HCT116 (cell line): Measurements from ENCODE around the gene GP2. TPM values are rescaled to one million over a fixed set of nuclear protein-coding genes. Genes with fewer than 3 reads are reported as not detected.

Experiments used
- ATAC-seq: fragments of 200-7000 bp; cut with Tn5 transposase; 2 replicates; pipeline ENCODE4 v1.9.1; 2020; ENCODE audit warnings: mild to moderate bottlenecking, moderate library complexity
- BruUV-seq: library from RNA; stranded (reverse); fragments of 400-500 nt; replicated peaks from 2 replicates; lab custom pipeline; 2021; lab: Mats Ljungman, UMichigan
- CTCF ChIA-PET: fragments of 300-600 bp; sonication (Branson Sonifier 250); formaldehyde crosslinking; loops from one replicate; lab custom pipeline; 2021; ENCODE audit warnings: antibody characterized with exemption; lab: Charles Lee
- POLR2A ChIA-PET: fragments of 300-600, 350-600 bp; sonication (Branson Sonifier 250); formaldehyde crosslinking; loops from one replicate; lab custom pipeline; 2021; ENCODE audit warnings: antibody characterized with exemption; lab: Charles Lee
- RAD21 ChIA-PET, 2 experiments: fragments of 300-600 bp; sonication (Branson Sonifier 250); formaldehyde crosslinking; loops; one replicate each; lab custom pipeline; 2023; ENCODE audit warnings: low total read pairs in 2 of 2; ENCODE audit not compliant: uncharacterized antibody in 2 of 2, unreplicated experiment in 2 of 2, low non-redundant PET in 1 of 2; lab: Charles Lee
- DNase-seq: peaks from one replicate; pipeline ENCODE4 v3.0.0-alpha.2; 2010; ENCODE audit warnings: low read depth, low spot score
- H2AFZ ChIP-seq: fragments of 200-600 bp; shearing (Covaris generic), sonication (generic); 2 replicates; pipeline ENCODE4 v1.6.1; 2017; ENCODE audit warnings: low read depth, mixed run types, mixed read lengths, antibody characterized with exemption, low read length; ENCODE audit not compliant: poor library complexity, severe bottlenecking
- H3K27ac ChIP-seq: 2 replicates; pipeline ENCODE4 v1.5.1; 2012; ENCODE audit warnings: low read depth, low read length
- H3K27me3 ChIP-seq: fragments of 200-600 bp; sonication (generic); 2 replicates; pipeline ENCODE4 v1.6.1; 2016; ENCODE audit warnings: mixed run types, low read length, mixed read lengths; ENCODE audit not compliant: insufficient read depth
- H3K36me3 ChIP-seq, 2 experiments: fragments of 200-500 bp in 1 of 2; fragments of 200-600 bp in 1 of 2; sonication (Bioruptor generic) in 1 of 2; sonication (generic) in 1 of 2; 2 replicates each; pipeline versions ENCODE4 v1.5.1 to v1.6.1; 2014 to 2016; ENCODE audit warnings: low read length in 2 of 2, inconsistent platforms in 1 of 2, mixed read lengths in 1 of 2, mixed run types in 1 of 2; ENCODE audit not compliant: insufficient read depth in 2 of 2, control insufficient read depth in 1 of 2
- H3K4me1 ChIP-seq, 2 experiments: fragments of 200-600 bp in 1 of 2; sonication (generic) in 1 of 2; 2 replicates each; pipeline versions ENCODE4 v1.5.1 to v1.6.1; 2012 to 2017; ENCODE audit warnings: low read length in 2 of 2, inconsistent platforms in 1 of 2, mild to moderate bottlenecking in 1 of 2, mixed read lengths in 1 of 2, mixed run types in 1 of 2, moderate library complexity in 1 of 2; ENCODE audit not compliant: insufficient read depth in 2 of 2, control insufficient read depth in 1 of 2
- H3K4me2 ChIP-seq: fragments of 200-600 bp; sonication (generic); 2 replicates; pipeline ENCODE4 v1.6.1; 2017; ENCODE audit warnings: mixed run types, low read length, mixed read lengths
- H3K4me3 ChIP-seq, 2 experiments: fragments of 200-600 bp in 1 of 2; sonication (generic) in 1 of 2; replicated peaks in 1 of 2; 2 replicates each; pipeline ENCODE4 v1.5.1; 2011 to 2016; ENCODE audit warnings: low read length in 2 of 2, control low read depth in 1 of 2, low read depth in 1 of 2, mild to moderate bottlenecking in 1 of 2, mixed read lengths in 1 of 2, mixed run types in 1 of 2
- H3K79me2 ChIP-seq: fragments of 200-600 bp; sonication (generic); 2 replicates; pipeline ENCODE4 v1.6.1; 2017; ENCODE audit warnings: mild to moderate bottlenecking, mixed run types, low read length, moderate library complexity, mixed read lengths; ENCODE audit not compliant: insufficient read depth
- H3K9ac ChIP-seq: fragments of 200-600 bp; sonication (generic); 2 replicates; pipeline ENCODE4 v1.6.1; 2016; ENCODE audit warnings: low read length, mixed read lengths
- H3K9me2 ChIP-seq: fragments of 200-600 bp; sonication (generic), shearing (Covaris generic); 2 replicates; pipeline ENCODE4 v1.6.1; 2017; ENCODE audit warnings: mixed run types, mild to moderate bottlenecking, moderate library complexity; ENCODE audit not compliant: insufficient read depth
- H3K9me3 ChIP-seq, 2 experiments: fragments of 200-500 bp in 1 of 2; fragments of 200-600 bp in 1 of 2; sonication (Bioruptor generic) in 1 of 2; sonication (generic) in 1 of 2; 2 replicates each; pipeline ENCODE4 v1.6.1; 2014 to 2017; ENCODE audit warnings: low read length in 2 of 2, mixed read lengths in 2 of 2, inconsistent platforms in 1 of 2, low read depth in 1 of 2, mild to moderate bottlenecking in 1 of 2, mixed run types in 1 of 2, moderate library complexity in 1 of 2; ENCODE audit not compliant: control insufficient read depth in 1 of 2, insufficient read depth in 1 of 2
- H4K20me1 ChIP-seq: fragments of 200-600 bp; sonication (generic), shearing (Covaris generic); 2 replicates; pipeline ENCODE4 v1.6.1; 2017; ENCODE audit warnings: mixed run types, mild to moderate bottlenecking, moderate library complexity; ENCODE audit not compliant: insufficient read depth
- CBX3 ChIP-seq: IDR thresholded peaks from 2 replicates; pipeline ENCODE4 v1.6.1; 2012; ENCODE audit warnings: low read depth
- EGR1 ChIP-seq: IDR thresholded peaks from 2 replicates; pipeline ENCODE4 v1.6.1; 2012; ENCODE audit warnings: low read depth
- ELF1 ChIP-seq: IDR thresholded peaks from 2 replicates; pipeline ENCODE4 v1.6.1; 2012; ENCODE audit warnings: low read depth, borderline replicate concordance
- EZH2phosphoT487 ChIP-seq: fragments of 200-600 bp; IDR thresholded peaks from 2 replicates; pipeline ENCODE4 v1.6.1; 2018; ENCODE audit warnings: antibody characterized with exemption, borderline replicate concordance
- FOSL1 ChIP-seq: IDR thresholded peaks from 2 replicates; pipeline ENCODE4 v1.6.1; 2012; ENCODE audit warnings: low read depth
- JUND ChIP-seq: IDR thresholded peaks from 2 replicates; pipeline ENCODE4 v1.6.1; 2012
- POLR2A ChIP-seq: IDR thresholded peaks from 2 replicates; pipeline ENCODE4 v1.7.0; 2011; ENCODE audit warnings: borderline replicate concordance; ENCODE audit not compliant: insufficient read depth, insufficient read length; ENCODE audit errors: extremely low read depth
- POLR2AphosphoS5 ChIP-seq: IDR thresholded peaks from 2 replicates; pipeline ENCODE4 v1.6.1; 2011; ENCODE audit warnings: mild to moderate bottlenecking, low read depth, low read length, moderate library complexity
- RAD21 ChIP-seq: IDR thresholded peaks from 2 replicates; pipeline ENCODE4 v1.6.1; 2012; ENCODE audit warnings: low read depth, mild to moderate bottlenecking
- SIN3A ChIP-seq: IDR thresholded peaks from 2 replicates; pipeline ENCODE4 v1.6.1; 2012; ENCODE audit warnings: low read depth
- SP1 ChIP-seq: IDR thresholded peaks from 2 replicates; pipeline ENCODE4 v1.6.1; 2012; ENCODE audit warnings: low read depth
- TCF7L2 ChIP-seq: IDR thresholded peaks from 2 replicates; pipeline ENCODE4 v1.7.0; 2011; ENCODE audit warnings: borderline replicate concordance, inconsistent platforms; ENCODE audit not compliant: insufficient read depth, insufficient read length; ENCODE audit errors: extremely low read depth
- ZNF274 ChIP-seq: fragments of 200-500 bp; sonication (Bioruptor generic); IDR thresholded peaks from 2 replicates; pipeline ENCODE4 v1.6.1; 2014; ENCODE audit warnings: mild to moderate bottlenecking, low read depth, low read length, inconsistent platforms
- intact Hi-C: fragments of 100-400 bp; cut with micrococcal nuclease; formaldehyde crosslinking; loops from 2 replicates; pipeline ENCODE4 v1.10.0; 2022
- total RNA-seq: library from RNA; stranded (reverse); gene quantifications from one replicate; pipeline ENCODE4 v1.2.1, GENCODE V29; 2021; ENCODE audit not compliant: unreplicated experiment
- TF ChIP-seq, protein P1 (sequence below): IDR thresholded peaks from 2 replicates; pipeline ENCODE4 v1.6.1; 2011; ENCODE audit warnings: mild to moderate bottlenecking, low read length, moderate library complexity; ENCODE audit not compliant: insufficient replicate concordance; ENCODE audit errors: extremely low read depth

Gene GP2
- total RNA-seq, 1 experiment from 2014 or later = 8.7 TPM

- Histone ChIP-seq H3K4me1 (no peaks in the 10 kb centered on the region), H3K79me2 (no peaks in the 10 kb centered on the region), H3K9me3 (no peaks in the 10 kb centered on the region), H3K27me3 (peaks cover 33% of the 10 kb centered on the region), H3K4me3 (no peak overlapping the region), H3K9me2 (no peaks in the 10 kb centered on the region), H2AFZ (no peak overlapping the region), H3K9ac (no peak overlapping the region), H3K27ac (no peak overlapping the region), H3K36me3 (no peaks in the 10 kb centered on the region), H4K20me1 (no peaks in the 10 kb centered on the region), H3K4me2 (no peak overlapping the region)
- ChIA-PET CTCF (no interaction called here), POLR2A (no interaction called here), RAD21 (no interaction called here)
- intact Hi-C loops = no loop called here
- BruUV-seq = no TSS peak
- DNase-seq = no peak
- no peak for ATAC-seq
- TF ChIP-seq EGR1 (no peak), CBX3 (no peak), SP1 (no peak), ELF1 (no peak), EZH2phosphoT487 (no peak), RAD21 (no peak), FOSL1 (no peak), POLR2AphosphoS5 (no peak), SIN3A (no peak), JUND (no peak), TCF7L2 (no peak), POLR2A (no peak), ZNF274 (no peak)
- TF ChIP-seq, protein P1, sequence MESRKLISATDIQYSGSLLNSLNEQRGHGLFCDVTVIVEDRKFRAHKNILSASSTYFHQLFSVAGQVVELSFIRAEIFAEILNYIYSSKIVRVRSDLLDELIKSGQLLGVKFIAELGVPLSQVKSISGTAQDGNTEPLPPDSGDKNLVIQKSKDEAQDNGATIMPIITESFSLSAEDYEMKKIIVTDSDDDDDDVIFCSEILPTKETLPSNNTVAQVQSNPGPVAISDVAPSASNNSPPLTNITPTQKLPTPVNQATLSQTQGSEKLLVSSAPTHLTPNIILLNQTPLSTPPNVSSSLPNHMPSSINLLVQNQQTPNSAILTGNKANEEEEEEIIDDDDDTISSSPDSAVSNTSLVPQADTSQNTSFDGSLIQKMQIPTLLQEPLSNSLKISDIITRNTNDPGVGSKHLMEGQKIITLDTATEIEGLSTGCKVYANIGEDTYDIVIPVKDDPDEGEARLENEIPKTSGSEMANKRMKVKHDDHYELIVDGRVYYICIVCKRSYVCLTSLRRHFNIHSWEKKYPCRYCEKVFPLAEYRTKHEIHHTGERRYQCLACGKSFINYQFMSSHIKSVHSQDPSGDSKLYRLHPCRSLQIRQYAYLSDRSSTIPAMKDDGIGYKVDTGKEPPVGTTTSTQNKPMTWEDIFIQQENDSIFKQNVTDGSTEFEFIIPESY = no peak
Measured at GRCh38 chr16:20318437-20318836, 8.9 kb downstream of the GP2 start.
